ENCODE data around the gene PRKX.
"Not testable (repeated sequence)": the region's sequence is repeated elsewhere in the genome, so short reads cannot be mapped to it uniquely, and the experiment has no call there.

PRKX gene

DNA sequence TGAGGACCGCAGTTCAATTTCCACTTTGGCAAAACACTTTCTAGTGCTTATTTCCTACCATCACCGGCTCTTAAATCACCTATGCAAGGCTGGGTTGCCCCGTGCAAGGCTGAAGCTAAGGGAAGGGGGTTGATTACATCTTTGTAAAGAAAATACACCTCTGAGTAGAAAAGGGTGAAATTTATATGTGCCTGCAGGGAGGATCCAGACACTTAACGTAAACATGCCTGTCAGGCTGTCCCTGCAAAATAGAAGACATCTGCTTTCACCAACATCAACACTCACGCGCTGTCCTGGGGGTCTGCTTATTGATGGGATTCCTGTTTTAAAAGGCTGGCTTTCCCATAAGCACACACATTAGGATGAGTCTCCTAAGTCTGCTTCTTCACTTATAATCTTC is 92.0 kb downstream of the PRKX start:
- H3K27ac ChIP-seq = no peak overlapping the region
- TF ChIP-seq, protein P1, sequence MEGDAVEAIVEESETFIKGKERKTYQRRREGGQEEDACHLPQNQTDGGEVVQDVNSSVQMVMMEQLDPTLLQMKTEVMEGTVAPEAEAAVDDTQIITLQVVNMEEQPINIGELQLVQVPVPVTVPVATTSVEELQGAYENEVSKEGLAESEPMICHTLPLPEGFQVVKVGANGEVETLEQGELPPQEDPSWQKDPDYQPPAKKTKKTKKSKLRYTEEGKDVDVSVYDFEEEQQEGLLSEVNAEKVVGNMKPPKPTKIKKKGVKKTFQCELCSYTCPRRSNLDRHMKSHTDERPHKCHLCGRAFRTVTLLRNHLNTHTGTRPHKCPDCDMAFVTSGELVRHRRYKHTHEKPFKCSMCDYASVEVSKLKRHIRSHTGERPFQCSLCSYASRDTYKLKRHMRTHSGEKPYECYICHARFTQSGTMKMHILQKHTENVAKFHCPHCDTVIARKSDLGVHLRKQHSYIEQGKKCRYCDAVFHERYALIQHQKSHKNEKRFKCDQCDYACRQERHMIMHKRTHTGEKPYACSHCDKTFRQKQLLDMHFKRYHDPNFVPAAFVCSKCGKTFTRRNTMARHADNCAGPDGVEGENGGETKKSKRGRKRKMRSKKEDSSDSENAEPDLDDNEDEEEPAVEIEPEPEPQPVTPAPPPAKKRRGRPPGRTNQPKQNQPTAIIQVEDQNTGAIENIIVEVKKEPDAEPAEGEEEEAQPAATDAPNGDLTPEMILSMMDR (conservative IDR thresholded peaks at IDR 0.05) = no peak
- TF ChIP-seq ZFX (IDR thresholded peaks at IDR 0.05) = no peak

DNA sequence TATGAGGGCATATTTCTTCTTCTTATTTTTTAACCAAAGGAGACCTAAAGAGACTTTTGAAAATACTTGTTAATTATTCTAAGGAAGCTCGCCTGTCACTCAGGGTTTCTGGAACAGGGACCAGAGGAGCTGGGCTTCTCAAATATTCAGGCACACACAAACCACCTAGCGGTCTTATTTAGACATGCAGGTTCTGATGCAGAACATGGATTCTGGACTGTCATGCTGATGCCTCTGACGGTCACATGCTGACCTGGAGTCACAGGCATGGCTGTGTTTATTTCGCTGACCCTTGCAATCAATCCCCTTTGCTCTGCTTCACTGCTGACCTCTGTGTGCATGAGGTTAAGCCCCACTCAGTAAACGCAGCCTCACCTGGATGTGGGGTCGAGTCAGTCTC is 101.7 kb downstream of the PRKX start:
- H3K27ac ChIP-seq = not testable (repeated sequence)

DNA sequence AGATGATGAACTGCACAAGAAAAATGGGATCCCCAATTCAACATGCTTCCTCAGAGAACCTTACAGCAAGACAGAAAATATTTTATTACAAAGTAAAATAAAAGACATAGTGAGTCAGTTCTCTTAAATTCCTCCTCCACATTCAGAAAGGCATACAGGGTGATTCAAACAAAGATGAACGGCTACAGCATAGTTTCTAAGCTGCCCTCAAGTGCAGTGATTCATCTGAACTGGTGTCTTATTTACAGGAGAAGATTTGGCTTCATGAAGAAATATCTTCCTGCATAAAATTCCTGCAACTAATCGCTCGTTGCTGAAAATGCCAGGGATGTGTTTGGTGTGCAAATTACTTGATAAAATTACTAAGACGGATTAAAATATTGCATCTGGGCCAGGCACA is 103.6 kb downstream of the PRKX start:
- no peak overlapping the region for H3K27ac ChIP-seq
- TF ChIP-seq ZFX (IDR thresholded peaks at IDR 0.05) = no peak
- TF ChIP-seq, protein P1 (conservative IDR thresholded peaks at IDR 0.05) = no peak

DNA sequence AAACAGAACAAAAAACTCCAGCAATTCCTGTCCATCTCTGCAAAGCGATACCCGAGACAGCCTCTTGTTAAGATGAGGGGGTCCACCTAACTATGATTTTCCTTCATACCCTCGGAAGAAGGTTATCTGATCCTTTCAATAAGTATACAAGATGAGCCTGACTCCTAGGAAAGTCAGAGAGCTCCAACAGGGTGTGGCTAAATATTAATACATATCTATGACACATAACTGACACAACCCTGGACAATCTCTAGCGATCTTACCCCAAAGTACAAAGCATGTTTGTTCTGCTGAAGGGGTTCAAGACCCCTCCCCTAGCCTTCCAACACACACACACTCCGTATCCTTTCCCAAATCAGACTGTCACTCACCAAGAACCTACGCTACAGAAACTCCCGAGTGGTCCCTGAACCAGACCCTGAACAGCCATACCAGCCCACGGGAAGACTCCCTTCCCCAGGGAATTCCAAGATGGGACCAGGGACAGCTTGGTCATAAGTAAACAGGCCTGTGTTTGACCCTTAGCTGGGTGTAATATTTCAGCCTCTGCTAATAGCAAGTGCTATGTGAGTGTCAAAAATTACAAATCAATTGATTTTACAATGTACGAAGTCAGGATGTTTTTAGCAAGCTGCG is 110.3 kb downstream of the PRKX start:
- TF ChIP-seq, protein P1 (conservative IDR thresholded peaks at IDR 0.05) = no peak
- no peak for TF ChIP-seq ZFX (IDR thresholded peaks at IDR 0.05)
- H3K27ac ChIP-seq = no peak overlapping the region

DNA sequence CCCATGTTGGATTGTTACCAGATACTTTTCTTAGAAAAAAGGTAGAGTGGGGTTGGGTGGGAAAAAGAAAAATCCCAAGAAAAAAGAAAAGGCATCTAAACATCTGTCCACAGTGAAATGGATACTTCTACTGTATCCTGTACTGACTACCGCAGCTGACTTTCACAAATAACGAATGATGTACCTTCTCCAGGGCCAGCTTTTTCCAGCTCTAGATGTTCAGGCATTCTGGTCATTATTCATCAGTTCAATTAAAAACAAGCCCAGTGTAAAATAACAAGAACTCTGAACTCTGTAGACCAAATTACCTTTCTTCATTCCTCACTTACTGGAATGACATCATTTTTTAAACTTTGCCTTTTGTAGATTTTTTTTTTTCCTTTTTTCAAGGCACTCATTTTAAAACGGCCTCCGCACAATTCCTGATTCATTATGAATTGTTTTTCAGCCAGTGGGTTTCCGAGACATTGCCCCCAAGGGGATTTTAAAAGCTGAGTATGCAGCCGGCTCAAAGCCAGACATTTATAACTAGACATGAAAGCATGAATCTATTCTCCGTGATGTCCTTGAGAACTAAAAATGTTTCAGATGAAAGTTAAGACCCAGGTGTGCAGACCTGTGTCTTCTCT is 113.5 kb downstream of the PRKX start:
- TF ChIP-seq, protein P1 (conservative IDR thresholded peaks at IDR 0.05) = no peak
- TF ChIP-seq ZFX (IDR thresholded peaks at IDR 0.05) = no peak
- H3K27ac ChIP-seq = no peak overlapping the region

DNA sequence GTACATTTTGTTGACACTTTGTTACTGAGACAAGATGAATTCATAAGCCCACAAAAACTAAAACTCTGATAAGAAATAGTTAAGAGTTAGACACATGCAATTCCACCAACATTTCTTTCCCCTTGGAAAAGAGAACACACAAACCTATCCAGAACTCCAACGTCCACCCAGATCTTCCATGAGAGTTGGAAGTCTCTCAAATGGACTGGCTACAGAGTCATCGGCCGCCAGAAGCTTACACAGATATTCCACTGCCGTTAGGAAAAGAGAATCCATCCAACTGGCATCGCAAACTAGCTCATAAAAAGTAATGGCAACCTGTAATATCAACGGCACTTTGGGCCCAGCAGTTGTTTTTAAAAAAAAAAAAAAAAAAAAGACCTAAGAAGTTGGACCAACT is 114.7 kb downstream of the PRKX start:
- TF ChIP-seq, protein P1 (conservative IDR thresholded peaks at IDR 0.05) = no peak
- no peak for TF ChIP-seq ZFX (IDR thresholded peaks at IDR 0.05)

DNA sequence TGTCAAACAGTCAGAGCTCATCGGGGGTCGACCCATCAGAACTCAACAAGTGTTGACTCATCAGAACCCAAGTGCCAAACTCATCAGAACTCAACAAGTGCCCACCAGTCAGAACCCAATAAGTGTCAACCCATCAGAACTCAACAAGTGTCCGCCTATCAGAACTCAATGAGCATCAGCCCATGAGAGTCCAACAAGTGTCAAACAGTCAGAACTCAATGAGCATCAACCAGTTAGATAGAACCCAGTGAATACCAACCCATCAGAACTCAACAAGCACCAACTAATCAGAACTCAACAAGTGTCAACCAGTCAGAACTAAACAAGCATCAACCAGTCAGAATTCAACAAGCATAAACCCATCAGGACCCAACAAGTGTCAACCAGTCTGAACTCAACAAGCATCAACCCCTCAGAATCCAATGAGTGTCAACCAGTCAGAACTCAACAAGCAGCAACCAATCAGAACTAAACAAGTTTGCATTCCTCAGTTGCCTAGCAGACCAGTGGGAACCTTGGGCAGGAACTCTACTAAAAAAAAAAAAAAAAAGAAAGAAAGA is 115.3 kb downstream of the PRKX start:
- no peak for TF ChIP-seq ZFX (IDR thresholded peaks at IDR 0.05)
- TF ChIP-seq, protein P1 (conservative IDR thresholded peaks at IDR 0.05) = no peak
- no peak overlapping the region for H3K27ac ChIP-seq

More for the DNA sequence above, 114.7 kb downstream of the PRKX start:
- no peak overlapping the region for H3K27ac ChIP-seq

All from C4-2B (cell line).